Stimulated activated CD8-positive, alpha-beta memory T cell treated with anti-CD3 and anti-CD28 coated beads, Interleukin-2, amount 100 ng/mL, for 48 hours (primary cell): ENCODE results near the gene RNF157.
"Not testable (repeated sequence)": the region's sequence is repeated elsewhere in the genome, so short reads cannot be mapped to it uniquely, and the experiment has no call there.

Source experiments
- DNase-seq, 2 donors: peaks; one replicate each; pipeline ENCODE4 v3.0.0-alpha.2; 2020; ENCODE audit warnings: low read depth in 2 of 2

Gene RNF157

DNA sequence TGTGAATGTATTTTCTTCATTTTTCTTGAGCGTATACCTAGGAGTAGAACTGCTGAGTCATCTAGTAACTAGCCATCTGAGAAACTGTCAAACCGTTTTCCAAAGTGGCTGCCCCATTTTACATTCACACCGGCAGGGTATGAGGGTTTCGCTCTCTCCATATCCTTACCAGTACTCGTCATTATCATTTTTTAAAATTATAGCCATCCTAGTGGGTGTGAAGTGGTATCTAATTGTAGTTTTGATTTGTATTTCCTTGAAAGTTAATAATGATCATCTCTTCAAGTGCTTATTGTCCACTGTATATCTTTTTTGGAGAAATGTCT is 6.0 kb downstream of the RNF157 start:
- DNase-seq, result no peak

DNA sequence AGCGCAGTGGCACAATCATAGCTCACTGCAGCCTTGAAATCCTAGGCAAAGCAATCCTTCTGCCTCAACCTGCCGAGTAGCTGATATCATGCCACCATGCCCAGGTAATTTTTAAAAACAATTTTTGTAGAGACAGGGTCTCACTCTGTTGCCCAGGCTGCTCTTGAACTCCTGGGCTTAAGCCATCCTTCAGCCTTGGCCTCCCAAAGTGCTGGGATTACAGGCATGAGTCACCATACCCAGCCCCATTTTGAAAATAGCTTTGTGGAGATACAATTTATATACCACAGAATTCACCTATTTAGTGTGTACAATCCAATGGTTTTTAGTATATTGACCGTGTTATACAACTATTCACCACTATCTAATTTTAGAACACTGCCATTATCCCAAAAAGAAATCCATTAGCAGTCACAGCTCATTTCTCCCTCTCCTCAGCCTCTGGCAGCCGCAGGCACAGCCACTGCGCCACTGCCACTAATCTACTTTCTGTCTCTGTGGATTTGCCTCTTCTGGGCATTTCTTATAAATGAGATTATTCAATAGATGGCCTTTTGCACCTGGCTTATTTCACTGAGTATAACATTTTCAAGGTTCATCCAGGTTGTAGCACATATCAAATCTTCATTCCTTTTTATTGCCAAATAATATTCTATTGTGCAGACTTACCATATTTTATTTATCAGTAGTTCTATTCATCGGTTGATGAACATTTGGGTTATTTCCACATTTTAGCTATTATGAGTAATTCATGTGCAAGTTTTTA is 6.5 kb downstream of the RNF157 start:
- DNase-seq, result no peak

DNA sequence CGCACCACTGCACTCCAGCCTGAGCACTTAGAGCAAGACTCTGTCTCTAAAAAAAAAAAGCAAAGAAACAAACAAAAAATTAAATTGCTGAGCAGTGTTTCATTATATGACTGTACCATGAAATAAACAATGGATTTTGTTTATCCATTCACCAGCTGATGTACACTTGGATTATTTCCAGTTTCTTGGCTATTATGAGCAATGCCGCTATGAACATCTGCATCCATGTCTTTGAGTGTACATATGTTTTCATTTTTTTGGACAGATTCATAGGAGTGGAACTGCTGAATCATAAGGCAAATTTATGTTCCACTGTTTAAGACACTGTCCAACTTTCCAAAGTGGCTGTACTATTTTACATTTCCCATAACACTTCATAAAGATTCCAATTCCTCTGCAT is 8.0 kb downstream of the RNF157 start:
- DNase-seq, result no peak

DNA sequence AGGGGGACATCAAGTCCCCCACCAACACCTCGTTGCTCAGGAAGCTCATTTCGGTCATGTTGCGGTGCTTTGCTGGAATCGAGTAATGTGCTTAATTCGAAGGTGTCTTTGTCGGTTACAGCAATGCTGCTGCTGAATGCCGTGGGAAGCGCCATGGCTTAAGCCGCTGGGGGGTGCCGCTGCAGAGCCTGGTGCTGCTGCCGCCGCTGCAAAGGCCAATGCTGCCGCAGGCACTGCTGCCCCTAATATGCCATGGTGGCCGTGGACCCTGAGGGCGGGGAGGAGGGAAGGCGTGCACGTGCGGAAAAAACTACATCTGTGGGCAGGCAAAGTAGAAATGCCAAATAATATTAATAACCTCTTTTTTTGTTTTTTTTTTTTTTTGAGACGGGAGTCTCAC is 13.5 kb downstream of the RNF157 start:
- not testable (repeated sequence) for DNase-seq

DNA sequence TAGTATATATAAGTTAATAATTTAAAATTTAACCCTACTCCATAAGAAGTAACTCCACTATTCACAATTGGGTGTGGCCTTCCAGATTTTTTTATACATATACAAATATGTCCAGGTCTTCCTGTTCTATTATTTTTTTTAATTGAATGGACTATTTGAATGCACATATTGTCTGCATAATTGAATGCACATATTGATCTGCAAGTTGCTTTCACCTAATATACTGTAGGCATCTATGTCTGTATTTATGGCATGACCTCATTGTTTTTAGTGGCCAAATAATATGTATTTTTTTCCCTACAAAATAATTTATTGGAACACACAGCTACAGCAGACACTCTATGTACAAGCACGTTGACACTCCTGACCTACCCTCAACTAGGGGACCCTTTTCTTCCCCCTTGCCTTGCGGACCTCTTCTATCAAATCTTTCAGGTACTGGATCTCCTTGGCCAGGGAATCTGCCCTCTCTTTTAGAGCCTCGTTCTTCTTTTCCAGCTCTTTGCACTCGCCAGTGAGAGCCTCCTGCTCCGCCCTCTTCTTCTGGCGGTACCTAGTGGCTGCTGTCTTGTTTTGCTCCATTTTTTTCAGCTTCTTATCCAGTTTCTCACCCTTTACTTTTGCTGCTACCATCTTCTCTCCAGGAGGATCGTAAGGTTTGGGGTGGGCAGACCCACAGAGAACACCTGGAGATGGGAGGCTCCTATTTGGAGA is 14.8 kb downstream of the RNF157 start:
- DNase-seq, result not testable (repeated sequence)

DNA sequence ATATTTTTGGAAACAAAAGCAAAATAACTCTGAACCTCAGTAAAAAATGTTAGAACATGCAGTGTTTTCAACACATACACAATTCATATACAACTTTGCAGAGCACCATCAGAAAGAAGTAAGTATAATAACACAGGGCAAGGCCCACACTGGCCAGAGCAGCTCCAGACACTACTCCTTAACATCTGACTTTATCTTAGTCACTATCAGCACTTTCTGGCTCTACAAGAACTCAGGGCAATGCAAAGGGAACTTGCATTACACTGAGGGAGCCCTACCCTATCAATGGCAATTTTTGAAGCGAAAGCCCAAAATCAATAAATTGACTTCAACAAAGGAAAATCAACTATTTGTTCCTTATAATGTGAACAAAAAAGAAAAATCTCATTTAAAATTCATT is 16.5 kb downstream of the RNF157 start:
- DNase-seq, result no peak

DNA sequence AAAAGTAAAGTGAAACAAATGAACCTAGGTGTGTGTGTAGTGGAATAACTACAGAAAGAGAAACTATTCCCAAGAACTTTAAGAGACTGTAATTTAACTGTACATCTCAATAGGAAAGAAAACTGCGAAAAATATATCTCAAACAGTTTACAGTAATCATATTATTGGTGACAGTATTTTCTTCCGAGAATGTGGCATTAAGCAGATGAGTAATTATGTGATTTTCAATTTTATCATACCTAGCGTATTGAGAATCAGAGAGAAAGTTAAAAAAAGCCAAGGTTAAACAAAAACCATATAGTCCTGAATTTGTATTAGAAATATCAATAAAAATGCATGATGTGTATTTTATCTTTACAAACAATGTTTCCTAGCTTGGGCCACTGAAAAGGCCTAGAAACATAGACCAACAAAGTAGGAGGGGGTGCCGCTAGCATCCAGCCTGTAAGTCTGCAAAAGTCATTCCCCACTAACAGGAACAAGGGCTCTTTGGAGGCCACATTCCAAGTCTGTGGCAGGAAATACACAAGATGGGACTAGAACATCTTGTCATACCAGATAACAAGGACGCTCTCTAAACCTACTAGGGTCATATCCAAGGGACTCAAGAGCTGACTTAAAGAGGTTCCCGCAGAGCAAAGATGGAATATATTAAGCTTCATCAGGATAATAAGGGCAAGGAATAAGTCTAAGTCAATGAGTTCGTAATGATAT is 20.5 kb downstream of the RNF157 start:
- no peak for DNase-seq

DNA sequence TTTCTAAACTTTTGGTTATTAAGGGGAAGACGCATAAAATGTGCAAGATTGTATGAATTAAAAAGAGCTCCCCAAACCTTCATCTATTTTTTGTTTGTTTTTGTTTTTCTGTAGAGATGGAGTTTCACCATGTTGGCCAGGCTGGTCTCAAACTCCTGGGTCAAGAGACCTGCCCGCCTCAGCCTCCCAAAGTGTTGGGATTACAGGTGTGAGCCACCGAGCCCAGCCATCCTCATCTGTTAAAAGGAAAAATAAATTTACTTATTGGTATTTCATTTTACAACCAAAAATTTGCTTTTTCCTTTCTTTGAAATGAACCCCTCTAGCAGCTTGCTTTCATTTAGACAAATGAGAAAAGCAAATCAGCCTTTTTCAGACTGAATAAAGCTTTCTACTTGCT is 23.2 kb downstream of the RNF157 start:
- DNase-seq, result no peak

DNA sequence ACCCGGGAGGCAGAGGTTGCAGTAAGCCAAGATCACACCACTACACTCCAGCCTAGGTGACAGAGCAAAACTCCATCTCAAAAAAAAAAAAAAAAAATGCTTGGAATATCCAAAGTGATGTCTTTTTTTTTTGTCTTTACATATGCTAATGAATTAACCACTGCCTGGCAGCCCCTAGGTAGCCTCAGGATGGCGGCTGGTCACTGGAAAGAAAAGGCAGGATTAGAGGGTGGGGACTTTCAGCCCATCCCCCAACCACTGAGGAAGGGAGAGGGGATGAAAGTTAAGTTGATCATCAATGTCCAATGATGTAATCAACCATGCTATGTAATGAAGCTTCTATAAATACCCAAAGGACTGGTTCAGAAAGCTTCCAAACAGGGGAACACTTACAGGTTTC is 26.8 kb downstream of the RNF157 start:
- no peak for DNase-seq

DNA sequence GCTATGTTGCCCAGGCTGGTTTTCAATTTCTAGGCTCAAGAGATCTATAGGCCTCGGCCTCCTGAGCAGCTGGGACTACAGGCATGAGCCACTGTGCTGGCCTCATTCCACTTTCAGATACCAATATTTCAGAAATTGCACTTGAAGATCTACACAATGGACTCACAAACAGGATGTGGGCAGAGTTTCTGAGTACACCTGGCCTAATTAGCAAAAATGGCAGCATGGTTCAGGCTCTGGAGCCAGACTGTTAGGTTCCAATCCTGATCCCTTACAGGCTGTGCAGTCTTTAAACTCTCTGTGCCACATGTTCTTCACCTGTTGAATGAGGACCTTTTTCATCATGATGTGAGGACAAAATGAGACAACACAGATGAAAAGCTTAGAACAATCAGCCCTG is 32.2 kb downstream of the RNF157 start:
- DNase-seq, result no peak

DNA sequence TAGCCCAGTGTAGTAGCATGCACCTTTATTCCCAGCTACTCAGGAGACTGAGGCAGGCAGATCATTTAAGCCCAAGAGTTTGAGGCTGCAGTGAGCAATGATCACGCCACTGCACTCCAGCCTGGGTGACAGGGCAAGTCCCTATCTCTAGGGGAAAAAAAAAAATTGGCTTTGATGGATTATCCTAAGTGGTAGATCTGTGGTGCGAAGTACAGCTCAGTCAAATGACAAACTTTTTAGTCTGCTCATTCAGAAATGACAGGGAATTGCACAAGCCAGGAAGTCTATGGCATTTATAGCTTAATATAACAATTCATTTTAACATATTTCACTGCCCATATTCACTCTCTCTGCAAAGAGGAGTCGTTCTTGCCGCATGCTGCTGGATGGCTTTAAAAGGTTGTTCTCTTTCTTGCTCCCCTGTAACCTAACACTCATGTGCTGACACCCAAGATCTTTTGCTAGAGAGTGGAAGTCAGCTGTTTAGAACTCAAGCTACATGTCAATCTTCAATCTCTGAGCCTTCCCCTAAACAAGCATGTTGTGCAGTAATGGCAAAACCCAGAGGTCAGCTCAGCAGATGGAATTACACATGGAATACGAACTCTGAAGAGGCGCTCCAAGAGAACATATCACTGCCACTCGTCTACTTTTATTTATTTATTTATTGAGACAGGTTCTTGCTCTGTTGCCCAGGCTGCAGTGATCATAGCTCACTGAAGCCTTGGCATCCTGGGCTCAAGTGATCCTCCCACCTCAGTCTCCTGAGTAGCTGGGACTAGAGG is 32.8 kb downstream of the RNF157 start:
- no peak for DNase-seq

DNA sequence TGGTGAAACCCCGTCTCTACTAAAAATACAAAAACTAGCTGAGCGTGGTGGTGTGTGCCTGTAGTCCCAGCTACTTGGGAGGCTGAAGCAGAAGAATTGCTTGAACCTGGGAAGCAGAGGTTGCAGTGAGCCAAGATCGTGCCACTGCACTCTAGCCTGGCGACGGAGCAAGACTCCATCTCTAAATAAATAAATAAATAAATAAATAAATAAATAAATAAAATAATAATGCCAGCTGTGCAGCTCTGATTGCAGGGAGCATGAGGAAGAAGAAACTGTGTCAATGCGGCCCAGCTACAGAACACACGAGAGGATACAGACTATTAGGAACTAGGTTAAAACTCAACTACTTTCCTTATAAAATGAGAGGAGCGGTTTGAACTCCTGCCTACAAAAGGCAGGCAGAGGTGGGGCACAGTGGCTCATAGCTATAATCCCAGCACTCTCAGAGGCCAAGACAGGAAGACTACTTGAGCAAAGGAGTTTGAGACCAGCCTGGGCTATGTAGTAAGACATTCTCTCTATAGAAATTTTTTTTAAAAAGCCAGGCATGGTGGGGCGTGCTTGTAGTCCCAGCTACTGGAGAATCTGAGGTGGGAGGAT is 34.6 kb downstream of the RNF157 start:
- not testable (repeated sequence) for DNase-seq

DNA sequence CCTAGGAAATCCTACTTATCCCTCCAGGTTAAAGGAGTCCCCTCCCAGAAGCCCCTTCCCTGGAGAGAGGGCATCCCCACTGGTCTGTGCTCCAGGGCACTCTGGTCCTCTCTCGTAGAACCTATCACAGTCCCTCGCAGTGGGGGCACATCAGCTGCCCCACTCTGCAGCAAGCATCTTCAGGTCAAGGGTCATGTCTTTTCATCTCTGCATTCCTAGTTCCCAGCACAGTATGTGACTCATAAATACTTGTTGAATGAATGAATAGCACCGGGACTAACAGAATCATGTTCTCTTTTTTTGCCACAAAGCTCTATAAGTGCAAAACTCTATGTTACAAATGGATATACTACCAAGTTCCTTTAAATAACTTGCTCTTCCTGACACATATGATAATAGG is 36.0 kb downstream of the RNF157 start:
- no peak for DNase-seq

DNA sequence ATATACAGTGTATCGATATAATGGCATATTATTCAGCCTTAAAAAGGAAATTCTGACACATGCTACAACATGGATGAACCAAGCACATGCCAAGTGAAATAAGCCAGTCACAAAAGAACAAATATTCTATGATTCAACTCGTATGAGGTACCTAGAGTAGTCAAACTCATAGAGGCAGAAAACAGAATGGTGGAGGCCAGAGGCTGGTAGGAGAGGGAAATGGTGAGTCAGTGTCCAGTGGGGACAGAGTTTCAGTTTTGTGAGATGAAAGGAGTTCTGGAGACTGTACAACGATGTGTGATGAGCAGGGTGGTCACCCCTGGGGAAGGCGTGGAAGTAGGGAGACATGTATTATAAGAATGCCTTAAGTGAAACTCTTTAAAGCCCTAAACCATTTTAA is 39.9 kb downstream of the RNF157 start:
- no peak for DNase-seq

DNA sequence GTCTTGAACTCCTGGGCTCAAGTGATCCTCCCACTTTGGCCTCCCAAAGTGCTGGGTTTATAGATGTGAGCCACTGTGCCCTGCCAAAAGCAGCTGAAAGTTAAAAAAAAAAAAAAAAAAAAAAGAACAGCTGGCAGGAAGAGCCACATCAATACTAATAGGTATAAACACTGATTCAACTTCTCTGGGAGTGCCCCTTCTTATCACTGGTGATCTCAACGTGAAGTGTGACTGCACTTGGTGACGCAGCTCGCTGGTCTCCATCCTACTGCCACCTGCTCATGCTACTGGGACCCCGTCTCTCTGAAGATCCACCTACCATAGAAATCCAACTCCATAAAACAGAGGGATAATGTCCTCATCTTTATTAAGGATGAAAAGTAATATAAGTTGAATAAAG is 40.8 kb downstream of the RNF157 start:
- DNase-seq, result peak in 1 of 2 donors; percentile 45

DNA sequence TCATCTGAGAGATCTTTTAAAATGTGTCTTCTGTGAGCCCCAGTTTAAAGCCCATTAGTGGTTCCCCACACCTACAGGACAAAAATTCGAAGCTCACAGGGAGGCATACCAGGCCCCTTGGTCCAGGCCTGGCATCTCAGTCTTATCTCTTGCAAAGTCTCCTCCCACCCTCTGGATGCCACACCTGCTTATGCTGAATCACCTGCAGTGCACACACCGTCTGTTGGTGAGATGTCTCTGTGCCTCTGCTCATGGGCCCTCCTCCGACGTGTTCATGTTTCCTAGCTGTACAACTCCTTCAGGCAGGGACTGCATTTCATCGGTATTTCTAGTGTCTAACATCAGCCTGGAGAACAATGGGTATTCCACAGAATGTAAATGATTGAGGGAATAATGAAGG is 41.6 kb downstream of the RNF157 start:
- no peak for DNase-seq

DNA sequence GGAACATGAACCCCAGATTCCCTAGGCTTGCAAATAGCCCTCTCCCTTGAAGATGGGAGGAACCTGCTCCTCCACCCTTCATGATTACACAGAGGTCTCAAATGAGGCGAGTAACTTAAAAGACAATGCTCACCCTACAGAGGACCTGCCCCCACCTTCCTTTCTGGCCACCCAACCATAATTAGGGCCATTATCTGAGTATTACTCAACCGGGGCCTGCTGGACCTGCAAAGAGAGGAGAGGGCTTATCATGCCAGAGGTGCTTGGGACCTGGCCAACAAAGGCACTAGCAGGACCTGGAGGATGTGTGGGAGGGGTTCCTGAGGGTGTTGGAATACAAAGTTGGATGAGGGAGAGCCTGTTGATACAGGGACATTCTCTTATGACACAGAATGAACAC is 42.4 kb downstream of the RNF157 start:
- no peak for DNase-seq

DNA sequence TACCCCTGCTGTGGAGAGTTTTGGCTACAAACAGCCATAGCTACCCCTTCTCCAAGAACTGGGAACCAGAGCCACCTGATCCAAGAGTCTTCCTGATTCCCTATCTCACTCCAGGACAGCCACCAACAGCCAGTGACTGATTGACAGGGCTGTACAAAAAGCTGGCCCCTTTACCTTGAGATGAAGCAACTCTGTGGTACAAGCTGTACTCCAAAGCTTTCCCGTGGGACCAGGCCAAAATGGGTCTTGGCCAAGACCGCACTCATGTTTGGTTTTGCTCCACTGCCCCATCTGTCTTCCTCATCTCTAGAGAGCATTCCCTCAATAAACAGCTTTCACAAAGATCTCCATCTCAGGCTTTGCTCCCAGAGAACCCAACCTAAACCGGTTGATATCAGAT is 43.6 kb downstream of the RNF157 start:
- DNase-seq, result no peak

DNA sequence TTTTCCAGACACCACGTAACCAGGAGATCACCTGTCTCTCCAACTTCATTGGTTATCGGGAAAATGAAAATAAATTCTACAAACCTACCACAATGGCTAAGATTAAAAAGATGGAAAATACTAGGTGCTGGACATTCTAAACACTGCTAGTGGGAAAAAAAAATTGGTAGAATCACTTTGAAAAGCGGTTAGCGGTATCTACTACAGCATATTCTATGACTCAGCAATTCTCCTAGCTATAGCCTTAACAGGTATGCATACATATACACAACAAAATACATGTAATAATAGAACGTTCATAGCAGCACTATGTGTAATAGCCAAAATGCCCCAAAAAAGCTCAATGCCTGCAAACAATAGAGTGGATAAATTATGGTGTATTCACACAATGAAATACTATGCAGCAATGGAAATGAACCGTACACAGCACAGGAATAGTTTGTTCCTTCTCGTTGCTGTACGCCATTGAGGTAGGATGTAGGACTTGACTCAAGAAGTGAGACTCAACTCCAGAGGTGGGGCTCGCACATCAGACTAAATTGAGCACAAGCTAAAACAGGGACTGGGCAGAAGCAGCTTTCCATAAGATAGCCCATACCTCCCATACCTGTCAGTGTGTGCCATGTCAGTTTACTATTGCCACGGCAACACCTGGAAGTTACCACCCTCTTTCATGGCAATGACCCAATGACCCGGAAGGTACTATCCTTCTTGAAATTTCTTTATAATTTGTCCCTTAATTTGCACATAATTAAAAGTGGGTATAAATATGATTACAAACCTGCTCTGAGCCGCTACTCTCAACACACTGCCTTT is 44.8 kb downstream of the RNF157 start:
- DNase-seq, result no peak

DNA sequence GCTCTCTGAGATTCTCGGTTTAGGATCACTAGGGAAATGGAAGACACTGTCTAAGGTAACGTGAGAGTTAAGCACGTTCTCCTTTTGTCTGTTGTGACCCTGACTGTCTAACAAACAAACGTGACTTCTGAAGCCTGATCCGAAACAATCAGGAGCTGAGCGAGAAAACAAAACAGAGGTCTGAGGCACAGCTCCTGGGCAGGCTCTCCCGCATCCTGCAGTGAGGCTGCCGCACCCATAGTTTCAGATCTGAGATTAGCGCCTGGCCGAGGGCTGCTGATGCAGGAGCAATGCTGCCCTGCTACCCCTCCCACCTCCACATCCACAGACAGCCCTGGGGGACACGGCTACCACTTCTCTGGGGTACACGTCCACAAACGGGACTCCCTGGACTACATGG is 46.7 kb downstream of the RNF157 start:
- DNase-seq, result no peak

DNA sequence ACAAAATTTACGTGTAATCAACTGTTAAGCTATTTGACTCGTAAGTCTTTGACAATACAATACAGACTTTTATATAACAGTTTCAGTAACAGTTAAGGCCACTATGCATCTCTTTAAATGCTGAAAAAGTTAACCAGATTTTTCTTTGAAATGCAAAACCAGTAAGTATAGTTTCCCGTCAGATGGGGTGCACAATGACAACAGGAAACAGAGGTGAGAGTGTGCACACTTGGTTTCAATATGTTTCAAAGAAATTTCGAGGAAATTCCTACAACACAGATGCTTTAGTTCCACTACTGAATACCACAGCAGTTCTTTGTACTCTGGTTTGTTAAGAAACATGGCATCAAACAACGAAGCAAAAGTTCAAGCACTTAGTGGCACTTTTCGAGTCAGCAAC is 48.4 kb downstream of the RNF157 start:
- DNase-seq, result no peak
